Erythroblast (primary cell): ENCODE results near the gene IFI44L.
A peak's percentile ranks its signal among the peaks of the same experiment; 100 is the strongest.

Experiments used
- DNase-seq, 2 experiments: peaks; one replicate each; lab custom pipeline; 2025; lab: John Stamatoyannopoulos, UW
- GATA1 ChIP-seq: IDR thresholded peaks from 2 replicates; pipeline ENCODE4 v1.6.1; 2011; ENCODE audit warnings: low read depth, mild to moderate bottlenecking, control low read depth, low read length, moderate library complexity
- POLR2A ChIP-seq: IDR thresholded peaks from 2 replicates; pipeline ENCODE4 v1.6.1; 2011; ENCODE audit warnings: mild to moderate bottlenecking, low read length

The IFI44L gene

DNA sequence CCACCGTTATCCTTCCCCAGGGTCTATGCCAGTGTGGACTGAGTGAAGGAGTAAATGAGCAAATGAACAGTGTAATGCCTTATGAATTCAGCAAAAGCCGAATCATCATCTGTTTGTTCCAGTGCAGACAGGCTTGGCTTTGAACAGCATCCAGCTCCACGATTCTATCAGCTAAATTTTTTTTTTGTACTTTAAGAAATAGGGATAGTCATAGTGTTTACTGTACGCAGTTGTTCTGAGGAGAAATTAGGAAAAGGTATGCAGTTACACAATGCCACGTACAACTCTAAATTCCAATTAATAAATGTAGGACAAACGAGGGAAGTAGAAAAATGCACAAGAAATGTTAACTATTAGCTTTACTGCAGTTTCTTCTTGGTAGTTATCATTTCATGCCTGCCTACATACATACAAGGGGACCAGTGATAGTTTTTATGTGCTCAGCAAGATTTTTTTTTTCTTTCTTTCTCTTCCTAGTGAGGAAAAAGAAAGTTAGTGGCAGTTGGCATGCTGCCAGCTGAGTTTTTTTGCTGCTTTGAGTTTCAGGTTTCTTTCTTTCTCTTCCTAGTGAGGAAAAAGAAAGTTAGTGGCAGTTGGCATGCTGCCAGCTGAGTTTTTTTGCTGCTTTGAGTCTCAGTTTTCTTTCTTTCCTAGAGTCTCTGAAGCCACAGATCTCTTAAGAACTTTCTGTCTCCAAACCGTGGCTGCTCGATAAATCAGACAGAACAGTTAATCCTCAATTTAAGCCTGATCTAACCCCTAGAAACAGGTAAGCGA, at the start of gene IFI44L:
TSS of gene IFI44L (plus strand) at position 646 of the 777 bp plus-strand sequence. CDS start 7,468 bp downstream, outside the sequence.
- peak; percentile 10 to 28 for DNase-seq
- no peak for TF ChIP-seq POLR2A
- no peak for TF ChIP-seq GATA1

DNA sequence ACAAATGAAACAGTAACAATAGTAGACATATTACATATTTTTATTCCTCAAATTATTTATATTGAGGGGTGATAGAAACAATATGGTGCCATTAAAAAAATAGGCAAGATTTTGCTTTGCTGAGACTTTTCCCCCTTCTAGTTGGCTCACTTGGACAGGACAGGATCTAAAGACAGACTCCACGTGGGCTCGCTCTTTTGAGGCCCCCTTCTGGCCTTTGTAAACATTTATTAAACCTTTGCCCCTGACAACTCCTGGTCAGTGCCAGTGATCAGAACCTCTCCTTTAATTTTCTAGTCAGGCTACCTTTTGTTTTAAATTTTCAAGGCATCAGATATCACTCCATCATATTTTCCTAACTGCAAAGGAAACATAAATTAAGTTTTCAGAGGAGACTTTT, 49.7 kb upstream of the IFI44L start:
- no peak for TF ChIP-seq GATA1
- no peak for TF ChIP-seq POLR2A
- no peak for DNase-seq

DNA sequence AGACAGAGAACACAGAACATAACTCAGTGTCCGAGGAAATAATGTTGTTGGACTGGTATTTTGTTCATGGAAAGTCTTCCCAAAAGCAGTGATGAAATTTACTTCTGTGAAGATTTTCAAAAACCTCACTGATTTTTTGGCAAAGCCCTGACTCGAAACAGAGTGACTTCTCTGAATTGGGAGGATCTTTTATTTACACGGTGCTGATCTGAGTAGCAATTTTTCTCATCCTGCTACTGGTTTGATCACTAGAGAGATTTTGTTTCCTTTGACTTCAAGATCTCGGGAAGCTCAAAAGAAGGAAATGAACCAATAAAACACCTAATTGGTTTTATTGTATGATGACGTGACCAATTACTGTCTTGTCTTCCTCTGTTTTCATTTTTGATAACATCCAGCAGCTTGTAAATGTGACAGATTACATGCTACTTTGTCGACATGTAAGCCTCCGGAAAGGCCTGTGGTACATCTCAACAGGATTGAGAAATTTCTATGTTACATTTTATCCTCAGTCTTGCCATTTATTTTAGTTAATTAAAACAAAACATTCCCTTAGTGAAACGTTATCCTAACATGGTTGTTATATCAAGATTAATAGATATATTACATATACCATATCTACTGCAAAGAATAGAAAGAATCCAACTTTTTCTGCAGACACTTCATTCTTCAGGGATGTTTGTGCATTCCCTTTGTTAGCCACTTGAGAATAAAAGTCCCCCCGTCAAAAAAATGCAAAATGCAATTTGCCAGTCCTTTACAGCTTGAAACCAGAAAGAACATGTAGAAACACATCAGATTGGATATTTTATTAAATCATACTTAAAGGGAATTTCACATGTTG, 42.8 kb upstream of the IFI44L start:
- no peak for DNase-seq
- no peak for TF ChIP-seq POLR2A
- no peak for TF ChIP-seq GATA1

DNA sequence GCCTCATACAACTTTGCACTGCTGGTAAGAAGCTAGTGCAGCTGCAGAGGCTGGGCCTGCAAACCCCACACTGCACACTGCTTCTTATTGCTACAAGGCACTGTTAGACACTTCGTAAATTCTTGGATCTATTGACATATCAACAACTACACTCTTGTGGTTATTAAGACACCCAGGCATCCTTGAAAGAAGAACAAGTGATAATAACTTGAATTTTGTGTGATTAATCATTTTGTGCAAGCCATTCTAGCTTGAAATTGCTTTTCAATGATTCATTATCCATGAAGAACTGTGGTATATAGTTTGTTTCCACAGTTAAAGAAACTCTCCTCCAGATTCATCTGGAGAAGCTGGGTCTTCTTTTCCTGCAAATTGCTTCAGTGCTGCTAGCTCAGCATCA, 33.7 kb upstream of the IFI44L start:
- DNase-seq = no peak
- TF ChIP-seq GATA1 (no peak), POLR2A (no peak)

DNA sequence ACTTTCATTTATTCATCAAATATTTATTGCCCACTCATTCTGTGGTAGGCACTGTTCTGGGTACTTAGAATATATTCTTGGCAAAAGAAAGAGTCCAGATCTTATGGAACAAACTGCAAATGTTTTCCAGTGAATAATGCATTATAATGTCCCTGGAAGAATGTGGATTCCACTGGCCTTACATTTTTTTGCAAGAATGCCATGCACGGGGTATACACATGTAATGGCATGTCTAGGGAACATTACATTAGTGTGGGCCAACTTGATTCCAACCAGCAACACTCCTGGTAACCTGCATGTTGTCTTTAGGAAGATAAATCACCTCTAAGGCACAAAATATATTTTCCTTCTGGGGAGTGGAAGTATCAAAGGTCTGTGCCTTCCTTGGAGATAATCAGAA, 33.0 kb upstream of the IFI44L start:
- no peak for TF ChIP-seq GATA1
- TF ChIP-seq POLR2A = no peak
- DNase-seq = no peak

DNA sequence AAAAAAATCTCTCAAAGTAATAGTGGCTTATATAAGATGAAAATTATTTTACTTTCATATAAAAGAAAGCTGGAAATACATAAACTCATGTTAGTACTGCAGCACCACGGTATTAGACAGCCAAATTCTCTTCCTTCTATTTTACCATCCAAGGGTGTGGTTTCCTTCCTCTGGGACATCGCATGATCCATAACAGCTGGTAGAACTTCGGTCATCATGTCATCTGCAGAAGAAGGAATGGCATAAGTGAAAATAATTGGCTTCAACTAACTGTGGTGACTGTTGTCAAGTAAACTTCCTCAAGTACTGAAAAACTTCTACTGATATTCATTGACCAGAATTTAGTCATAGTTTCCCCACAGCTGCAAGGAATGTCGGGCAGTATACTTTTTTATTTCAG, 28.3 kb upstream of the IFI44L start:
- DNase-seq = no peak
- no peak for TF ChIP-seq POLR2A
- no peak for TF ChIP-seq GATA1

DNA sequence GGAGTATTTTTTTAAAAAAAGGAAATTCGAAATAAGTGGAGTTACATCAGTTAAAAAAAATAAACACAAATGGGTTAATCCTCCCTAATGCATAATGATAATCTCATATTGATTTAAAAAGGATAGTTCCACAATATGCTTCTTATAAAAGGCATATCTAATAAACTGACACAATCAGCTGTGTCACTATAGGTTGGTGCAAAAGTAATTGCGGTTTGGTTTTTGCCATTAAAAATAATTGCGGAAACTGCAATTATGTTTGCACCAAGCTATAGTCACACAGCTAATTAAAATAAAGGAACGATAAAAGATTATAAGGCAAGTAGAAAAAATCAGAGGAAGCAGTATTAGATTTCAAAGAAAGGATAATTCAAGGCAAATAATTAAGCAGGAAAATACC, 21.0 kb upstream of the IFI44L start:
- TF ChIP-seq GATA1 (no peak), POLR2A (no peak)
- DNase-seq = no peak

DNA sequence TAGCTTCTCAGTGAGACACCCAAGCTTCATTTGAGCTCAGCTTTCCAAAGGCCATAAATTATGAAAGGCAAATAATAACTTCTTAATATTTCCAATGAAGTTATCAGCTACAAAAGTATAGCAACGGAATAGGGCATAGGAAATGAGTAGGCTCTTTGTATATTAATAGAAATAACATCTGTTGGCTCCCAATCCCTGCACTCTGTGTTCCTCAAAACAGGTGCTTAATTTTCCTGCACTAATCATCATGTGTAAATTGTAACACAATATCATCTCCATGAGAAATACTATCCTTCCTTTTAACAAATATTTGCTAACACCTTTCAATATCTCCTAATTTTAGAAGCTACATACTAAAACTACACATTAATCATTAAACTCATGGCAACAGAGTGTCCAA, 19.2 kb upstream of the IFI44L start:
- TF ChIP-seq GATA1 (no peak), POLR2A (no peak)
- DNase-seq = no peak

DNA sequence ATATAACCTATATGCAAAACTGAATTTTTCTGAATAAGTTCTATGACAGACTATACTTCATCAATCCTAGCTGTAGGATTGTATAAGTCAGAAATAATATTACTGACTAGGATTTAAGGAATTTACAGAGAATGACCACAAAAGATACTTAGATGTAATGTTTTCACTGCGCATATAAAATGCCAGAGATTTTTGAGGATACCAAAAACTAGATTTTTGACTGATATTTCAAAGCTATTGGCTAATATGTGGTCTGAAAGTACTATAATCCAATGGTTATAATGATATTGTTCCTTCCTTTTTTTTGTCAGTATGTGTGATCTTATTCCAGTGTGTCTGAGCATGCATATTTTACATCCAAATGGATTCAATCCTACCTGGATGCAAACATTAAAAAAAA, 17.0 kb upstream of the IFI44L start:
- TF ChIP-seq GATA1 = no peak
- TF ChIP-seq POLR2A = no peak
- DNase-seq = no peak

DNA sequence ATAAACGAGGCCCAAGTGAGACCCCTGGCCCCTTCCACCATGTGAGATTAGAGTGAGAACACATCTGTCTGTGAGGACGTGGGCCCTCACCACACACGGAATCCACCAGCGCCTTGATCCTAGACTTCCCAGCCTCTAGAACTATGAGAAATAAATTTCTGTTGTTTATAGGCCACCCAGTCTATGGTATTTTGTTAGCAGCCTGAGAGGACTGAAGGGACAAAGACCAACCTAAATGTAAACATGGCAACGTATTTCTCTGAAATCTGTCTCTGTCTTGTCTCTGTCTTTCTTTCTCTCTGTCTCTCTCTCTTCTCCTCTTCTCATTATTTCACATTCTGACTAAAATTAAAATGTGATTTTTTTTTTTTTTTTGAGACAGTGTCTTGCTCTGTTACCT, 15.6 kb upstream of the IFI44L start:
- no peak for DNase-seq
- no peak for TF ChIP-seq POLR2A
- no peak for TF ChIP-seq GATA1

DNA sequence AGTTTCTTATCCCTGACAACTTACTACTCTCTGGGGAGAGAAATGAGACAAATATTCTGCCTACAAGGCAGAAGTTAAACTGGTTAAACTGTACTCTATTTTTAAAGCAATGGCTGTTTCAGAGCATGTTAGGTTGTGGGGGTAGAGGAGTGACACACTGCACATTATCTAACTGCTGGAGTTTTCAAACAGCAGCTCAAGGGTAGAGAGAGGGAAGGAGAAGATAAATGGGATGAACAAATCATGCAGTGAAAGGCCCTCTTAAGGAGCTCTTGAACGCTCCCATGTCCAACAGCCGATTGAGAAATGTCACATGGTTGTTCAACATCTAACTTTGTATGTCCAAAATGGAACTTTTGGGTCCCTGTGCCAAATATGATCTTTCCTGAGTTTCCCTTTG, 14.0 kb upstream of the IFI44L start:
- no peak for TF ChIP-seq GATA1
- no peak for TF ChIP-seq POLR2A
- DNase-seq = no peak

DNA sequence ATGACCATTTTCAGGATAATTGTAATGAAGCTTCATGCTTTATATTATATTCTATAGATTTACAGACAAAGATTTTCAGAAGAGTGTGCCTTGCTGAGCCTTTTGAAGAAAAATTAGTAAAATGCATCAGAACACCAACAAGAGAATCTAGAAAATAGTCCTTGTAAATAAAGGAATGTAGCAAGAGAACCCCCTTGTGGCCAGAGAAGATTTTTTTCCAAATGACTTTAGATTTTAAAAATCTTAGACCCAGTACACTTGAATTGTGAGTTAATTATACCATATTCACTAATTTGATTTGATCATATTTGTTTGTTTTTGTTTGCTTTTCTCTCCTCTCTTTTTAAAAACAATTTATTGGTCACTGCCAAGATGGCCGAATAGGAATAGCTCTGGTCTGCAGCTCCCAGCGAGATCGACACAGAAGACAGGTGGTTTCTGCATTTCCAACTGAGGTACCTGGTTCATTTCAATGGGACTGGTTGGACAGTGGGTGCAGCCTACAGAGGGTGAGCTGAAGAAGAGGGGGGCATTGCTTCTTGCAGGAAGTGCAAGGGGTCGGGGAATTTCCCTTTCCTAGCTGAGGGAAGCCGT, 12.8 kb upstream of the IFI44L start:
- DNase-seq = peak in 1 of 2 experiments; percentile 7
- TF ChIP-seq POLR2A (no peak), GATA1 (no peak)

DNA sequence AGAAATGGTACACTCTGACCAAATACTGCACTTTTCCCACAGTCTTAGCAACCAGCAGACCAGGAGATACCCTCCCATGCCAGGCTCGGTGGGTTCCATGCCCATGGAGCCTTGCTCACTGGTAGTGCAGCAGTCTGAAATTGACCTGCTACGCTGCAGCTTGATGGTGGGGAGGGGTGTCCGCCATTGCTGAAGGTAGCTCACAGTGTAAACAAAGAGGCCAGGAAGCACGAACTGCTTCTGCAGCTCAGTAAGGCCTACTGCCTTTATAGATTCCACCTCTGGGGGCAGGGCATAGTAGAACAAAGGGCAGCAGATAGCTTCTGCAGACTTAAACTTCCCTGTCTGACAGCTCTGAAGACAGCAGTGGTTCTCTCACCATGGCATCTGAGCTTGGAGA, 12.3 kb upstream of the IFI44L start:
- TF ChIP-seq GATA1 = no peak
- TF ChIP-seq POLR2A = no peak
- no peak for DNase-seq

DNA sequence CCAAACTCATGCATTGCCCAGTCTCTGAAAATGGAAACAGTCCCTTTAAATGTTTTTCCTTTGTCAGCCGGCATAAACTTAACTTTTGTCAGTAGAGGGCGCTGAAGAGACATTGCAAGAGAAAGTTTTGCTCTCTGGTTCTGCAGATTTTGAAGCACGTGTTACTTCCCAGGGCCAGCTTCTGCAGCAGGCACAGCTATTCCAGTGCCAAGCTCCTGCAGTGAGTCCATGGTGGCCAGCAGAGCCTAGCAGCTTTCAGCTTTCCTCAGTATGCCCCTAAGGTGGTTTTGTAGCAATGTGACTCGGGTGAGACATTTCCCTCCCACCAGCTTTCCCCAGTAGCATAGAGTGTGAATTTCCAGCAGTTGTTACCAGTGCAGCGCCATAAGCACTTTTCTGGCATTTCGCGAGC, 2.6 kb upstream of the IFI44L start:
- TF ChIP-seq POLR2A (no peak), GATA1 (no peak)
- DNase-seq = peak; percentile 65 to 76
